Aorta (tissue), 5 donors: ENCODE results near the gene CLSTN1. TPM values are rescaled to one million over a fixed set of nuclear protein-coding genes. Genes with fewer than 3 reads are reported as not detected.
"Not testable (repeated sequence)": the region's sequence is repeated elsewhere in the genome, so short reads cannot be mapped to it uniquely, and the experiment has no call there.

Source experiments
- ATAC-seq: fragments of 200-7000 bp; cut with Tn5 transposase; one replicate; pipeline ENCODE4 v1.9.1; 2022; ENCODE audit warnings: moderate library complexity; ENCODE audit not compliant: low FRiP score
- DNase-seq, 2 donors: peaks; one replicate each; pipeline ENCODE4 v3.0.0-alpha.2; 2020
- H3K27ac ChIP-seq, 2 donors: one replicate each; pipeline ENCODE4 v1.5.1; 2013; ENCODE audit warnings: low read length in 2 of 2, mild to moderate bottlenecking in 2 of 2, moderate library complexity in 2 of 2, control low read depth in 1 of 2, inconsistent platforms in 1 of 2, low read depth in 1 of 2
- H3K27me3 ChIP-seq, 2 donors: one replicate each; pipeline ENCODE4 v1.6.1; 2013; ENCODE audit warnings: control low read depth in 1 of 2, low read length in 1 of 2, mild to moderate bottlenecking in 1 of 2, moderate library complexity in 1 of 2; ENCODE audit not compliant: insufficient read depth in 2 of 2, control insufficient read depth in 1 of 2
- H3K36me3 ChIP-seq, 2 donors: one replicate each; pipeline ENCODE4 v1.6.1; 2013; ENCODE audit warnings: control low read depth in 1 of 2, low read length in 1 of 2, mild to moderate bottlenecking in 1 of 2; ENCODE audit not compliant: insufficient read depth in 2 of 2, control insufficient read depth in 1 of 2
- H3K4me1 ChIP-seq, 2 donors: one replicate each; pipeline ENCODE4 v1.6.1; 2013; ENCODE audit warnings: low read length in 2 of 2, control low read depth in 1 of 2, mild to moderate bottlenecking in 1 of 2, moderate library complexity in 1 of 2; ENCODE audit not compliant: insufficient read depth in 2 of 2, control insufficient read depth in 1 of 2
- H3K4me3 ChIP-seq, 2 donors: one replicate each; pipeline ENCODE4 v1.5.1; 2013; ENCODE audit warnings: low read length in 2 of 2, control low read depth in 1 of 2, mild to moderate bottlenecking in 1 of 2
- H3K9me3 ChIP-seq: one replicate; pipeline ENCODE4 v1.6.1; 2013; ENCODE audit warnings: mild to moderate bottlenecking, low read length; ENCODE audit not compliant: control insufficient read depth
- WGBS, 2 donors: extraction: QIAGEN DNeasy Blood & Tissue Kit; methylation state at CpG; one replicate each; pipeline ENCODE4 v1.1.7; 2013; 5-methylcytosine and 5-hydroxymethylcytosine counted together
- intact Hi-C, 2 donors: fragments of 100-400 bp; cut with DNase I; formaldehyde crosslinking; loops; one replicate each; pipeline versions ENCODE4 v1.14.2 to v1.15.0; 2022
- polyA plus RNA-seq, 2 donors: library from polyadenylated mRNA; stranded (reverse); fragments of 200-250 nt; gene quantifications; one replicate each; pipeline ENCODE4 v1.2.3, GENCODE V29; 2013
- total RNA-seq, 2 donors: library from RNA; stranded (reverse); fragmentation: NEBNext Ultra II Directional; extraction: Animal tissue kit (Norgen Biotek cat#: 25700); gene quantifications; one replicate each; pipeline ENCODE4 v1.2.1, GENCODE V29; 2021
- donor health status: healthy with polysubstance abuse.
- donor health status: Bipolar disorder and iron deficiency.
- donor health status: DM: no; HTN: no; CAD: no.
- donor health status: DM: no; HTN: no; CAD: no.
- donor health status: DM: yes; HTN: yes; CAD: no.

CLSTN1 gene
- total and polyA plus RNA-seq, 4 donors = 17.0 to 113 (median 74.3) TPM

DNA sequence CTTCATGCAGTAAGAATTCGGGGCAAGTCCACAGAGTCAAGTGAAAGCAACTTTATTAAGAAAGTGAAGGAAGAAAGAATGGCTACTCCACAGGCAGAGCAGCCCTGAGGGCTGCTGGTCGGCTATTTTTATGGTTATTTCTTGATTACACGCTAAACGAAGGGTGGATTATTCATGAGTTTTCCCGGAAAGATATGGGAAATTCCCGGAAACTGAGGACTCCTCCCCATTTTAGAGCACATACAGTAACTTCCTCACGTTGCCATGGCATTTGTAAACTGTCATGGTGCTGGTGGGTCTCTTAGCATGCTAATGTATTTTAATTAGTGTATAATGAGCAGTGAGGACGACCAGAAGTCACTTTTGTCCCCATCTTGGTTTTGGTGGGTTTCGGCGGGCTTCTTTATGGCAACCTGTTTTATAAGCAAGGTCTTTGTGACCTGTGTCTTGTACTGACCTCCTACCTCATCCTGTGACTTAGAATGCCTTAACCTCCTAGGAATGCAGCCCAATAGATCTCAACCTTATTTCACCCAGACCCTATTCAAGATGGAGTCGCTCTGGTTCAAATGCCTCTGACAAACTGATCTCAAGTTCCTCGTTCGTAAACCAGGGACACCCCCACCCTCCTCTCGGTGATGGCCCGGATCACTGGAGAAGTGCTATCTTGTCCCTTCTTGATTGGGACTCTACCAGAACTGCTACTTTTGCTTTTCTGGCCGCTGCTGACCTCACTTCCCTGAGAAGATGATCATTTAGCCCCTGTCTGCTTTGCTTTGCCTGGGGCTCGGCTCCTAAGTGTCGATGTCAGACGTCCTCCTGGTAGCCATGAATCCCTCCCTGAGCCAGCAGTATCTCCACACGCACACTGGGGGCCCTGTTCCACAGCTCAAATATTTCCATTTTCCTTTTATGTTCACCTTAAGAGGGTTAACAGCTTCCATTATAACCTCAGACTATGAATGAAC is 48.8 kb downstream of the CLSTN1 start:
- WGBS, 2 donors = 90 to 91% methylated on average over 20 of the region's 20 CpGs
- peak in 1 of 2 donors; percentile 32 for DNase-seq
- Histone ChIP-seq H3K27me3 (no peaks in the 10 kb centered on the region), H3K36me3 (peaks cover 1 to 5% of the 10 kb centered on the region in 2 donors), H3K4me1 (no peaks in the 10 kb centered on the region), H3K9me3 (no peaks in the 10 kb centered on the region), H3K4me3 (no peak overlapping the region), H3K27ac (no peak overlapping the region)
- intact Hi-C loops = no loop called here
- ATAC-seq = no peak

DNA sequence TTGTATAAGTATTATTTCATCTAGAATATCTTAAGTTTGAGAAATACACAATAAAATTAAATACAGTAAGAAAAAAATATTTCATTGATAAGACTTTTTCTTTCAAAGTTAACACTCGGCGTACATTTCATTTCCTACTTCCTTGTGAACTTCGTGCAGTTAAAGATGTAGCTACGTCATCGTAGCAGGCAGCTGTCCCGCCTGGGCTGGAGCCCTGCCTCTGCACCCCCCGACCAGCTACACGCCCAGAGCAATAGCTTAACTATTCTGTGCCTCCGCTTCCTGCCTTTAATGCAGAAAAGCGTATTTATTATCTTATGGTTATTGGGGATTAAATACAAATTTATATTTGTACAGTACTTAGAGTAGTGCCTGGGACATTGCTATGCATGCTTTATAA is 53.5 kb downstream of the CLSTN1 start:
- peak; percentile 16 to 33 for DNase-seq
- peaks cover 1 to 5% of the 10 kb centered on the region in 2 donors for H3K36me3 ChIP-seq
- intact Hi-C loops = no loop called here
- 73 to 82% methylated on average over 10 of the region's 10 CpGs for WGBS, 2 donors
- ATAC-seq = no peak
- no peak overlapping the region for H3K27ac ChIP-seq
- no peaks in the 10 kb centered on the region for H3K4me1 ChIP-seq
- no peak overlapping the region for H3K4me3 ChIP-seq
- no peaks in the 10 kb centered on the region for H3K27me3 ChIP-seq
- no peaks in the 10 kb centered on the region for H3K9me3 ChIP-seq

DNA sequence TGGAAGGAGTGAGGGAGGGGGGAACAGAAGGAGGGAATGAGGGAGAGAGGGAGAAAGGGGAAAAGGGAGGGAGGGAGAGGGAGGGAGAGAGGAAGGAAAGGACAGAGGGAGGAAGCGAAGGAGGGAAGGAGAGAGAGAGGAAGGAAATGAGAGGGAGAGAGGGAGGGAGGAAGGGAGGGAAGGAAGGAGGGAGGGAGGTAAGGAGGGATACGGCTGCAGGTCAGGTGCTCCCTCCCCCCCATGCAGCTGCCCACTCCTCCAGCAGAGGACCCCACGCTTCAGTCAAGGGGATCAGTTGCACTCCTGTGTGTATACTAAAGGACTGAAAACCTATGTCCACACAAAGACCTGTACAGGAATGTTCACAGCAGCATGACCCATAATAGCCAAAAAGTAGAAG is 54.8 kb downstream of the CLSTN1 start:
- Histone ChIP-seq H3K27ac (no peak overlapping the region), H3K27me3 (no peaks in the 10 kb centered on the region), H3K4me3 (no peak overlapping the region), H3K4me1 (no peaks in the 10 kb centered on the region), H3K9me3 (no peaks in the 10 kb centered on the region), H3K36me3 (peaks cover 1 to 5% of the 10 kb centered on the region in 2 donors)
- 83 to 96% methylated on average over 3 of the region's 3 CpGs for WGBS, 2 donors
- intact Hi-C loops = no loop called here
- ATAC-seq (no peak), DNase-seq (peak in 1 of 2 donors; percentile 1)

DNA sequence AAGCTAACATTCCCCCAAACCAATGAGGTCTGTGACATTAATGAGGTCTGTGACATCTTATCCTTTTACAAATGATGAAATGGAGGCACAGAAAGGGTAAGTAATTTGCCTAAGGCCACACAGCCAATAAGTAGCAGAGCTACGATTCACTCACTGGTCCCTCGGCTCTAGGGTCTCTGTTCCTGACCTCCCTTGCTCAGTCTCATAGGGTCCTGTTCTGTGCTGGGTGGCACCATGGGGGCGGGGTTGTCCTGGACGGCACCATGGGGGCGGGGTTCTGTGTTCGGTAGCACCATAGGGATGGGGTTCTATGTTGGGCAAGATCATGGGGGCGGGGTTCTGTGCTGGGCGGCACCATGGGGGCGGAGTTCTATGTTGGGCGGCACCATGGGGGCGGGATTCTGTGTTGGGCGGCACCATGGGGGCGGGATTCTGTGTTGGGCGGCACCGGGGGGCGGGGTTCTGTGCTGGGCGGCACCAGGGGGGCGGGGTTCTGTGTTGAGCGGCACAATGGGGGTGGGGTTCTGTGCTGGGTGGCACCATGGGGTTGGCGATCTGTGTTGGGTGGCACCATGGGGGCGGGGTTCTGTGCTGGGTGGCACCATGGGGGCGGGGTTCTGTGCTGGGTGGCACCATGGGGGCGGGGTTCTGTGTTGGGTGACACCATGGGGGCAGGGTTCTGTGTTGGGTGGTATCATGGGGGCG is 55.6 kb downstream of the CLSTN1 start:
- peak; percentile 32 to 37 for DNase-seq
- Histone ChIP-seq H3K4me1 (no peaks in the 10 kb centered on the region), H3K27ac (no peak overlapping the region), H3K36me3 (peaks cover 1 to 5% of the 10 kb centered on the region in 2 donors), H3K4me3 (no peak overlapping the region), H3K9me3 (no peaks in the 10 kb centered on the region), H3K27me3 (no peaks in the 10 kb centered on the region)
- WGBS, 2 donors = 94 to 95% methylated on average over 21 to 24 of the region's 24 CpGs
- ATAC-seq = no peak
- intact Hi-C loops = no loop called here

DNA sequence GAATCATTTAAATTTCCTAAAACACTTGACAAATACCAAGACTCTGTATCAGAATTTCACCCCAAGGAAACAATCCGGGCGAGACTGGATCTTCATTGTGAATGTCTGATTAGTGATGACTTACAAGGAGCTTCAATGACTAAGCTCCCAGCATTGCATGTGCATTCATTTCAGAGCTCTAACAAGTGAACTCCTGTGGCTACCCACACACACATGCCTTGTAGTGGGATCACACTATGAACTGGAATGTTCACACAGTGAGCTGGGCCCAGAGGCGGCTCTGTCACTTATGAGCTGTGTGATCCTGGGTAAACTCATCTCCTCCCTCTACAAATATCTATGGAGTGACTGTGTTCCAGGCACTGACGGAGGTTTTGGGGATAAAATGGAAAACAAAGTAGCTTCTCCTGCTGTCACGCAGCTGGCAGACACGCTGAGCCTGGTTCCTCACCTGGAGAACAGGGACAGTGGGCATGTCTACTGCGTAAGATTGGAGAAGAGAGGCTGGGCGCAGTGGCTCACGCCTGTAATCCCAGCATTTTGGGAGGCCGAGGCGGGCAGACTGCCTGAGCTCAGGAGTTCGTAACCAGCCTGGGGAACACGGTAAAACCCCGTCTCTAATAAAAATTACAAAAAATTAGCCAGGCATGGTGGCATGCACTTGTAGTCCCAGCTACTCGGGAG is 56.9 kb downstream of the CLSTN1 start:
- intact Hi-C loops = no loop called here
- no peak for ATAC-seq
- DNase-seq = peak; percentile 37 to 50
- H3K4me3 ChIP-seq = no peak overlapping the region
- H3K9me3 ChIP-seq = no peaks in the 10 kb centered on the region
- no peaks in the 10 kb centered on the region for H3K27me3 ChIP-seq
- 93 to 94% methylated on average over 15 of the region's 15 CpGs for WGBS, 2 donors
- H3K4me1 ChIP-seq = no peaks in the 10 kb centered on the region
- H3K36me3 ChIP-seq = no peaks in the 10 kb centered on the region
- no peak overlapping the region for H3K27ac ChIP-seq

DNA sequence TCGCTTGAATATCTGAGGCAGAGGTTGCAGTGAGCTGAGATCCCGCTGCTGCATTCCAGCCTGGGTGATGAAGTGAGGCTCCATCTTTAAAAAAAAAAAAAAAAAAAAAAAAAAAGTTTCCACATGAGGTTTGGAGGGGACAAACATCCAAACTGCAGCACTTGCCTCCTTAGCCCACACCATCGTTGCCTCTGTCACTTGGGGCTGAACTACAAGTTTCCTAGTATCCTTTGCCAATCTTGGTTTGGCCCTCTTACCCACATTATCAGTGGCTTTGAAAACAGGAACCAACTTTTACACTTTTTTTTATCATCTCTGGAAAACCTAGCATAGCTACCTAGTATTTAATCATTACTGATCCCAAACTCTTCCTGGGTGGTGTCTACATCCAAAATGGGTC is 59.2 kb downstream of the CLSTN1 start:
- WGBS, 2 donors = 66% methylated on average over 3 of the region's 3 CpGs
- no peaks in the 10 kb centered on the region for H3K9me3 ChIP-seq
- no peaks in the 10 kb centered on the region for H3K36me3 ChIP-seq
- no peak overlapping the region for H3K4me3 ChIP-seq
- H3K27ac ChIP-seq = no peak overlapping the region
- DNase-seq (peak in 1 of 2 donors; percentile 13), ATAC-seq (no peak)
- H3K4me1 ChIP-seq = no peaks in the 10 kb centered on the region
- H3K27me3 ChIP-seq = no peaks in the 10 kb centered on the region
- intact Hi-C loops = no loop called here

DNA sequence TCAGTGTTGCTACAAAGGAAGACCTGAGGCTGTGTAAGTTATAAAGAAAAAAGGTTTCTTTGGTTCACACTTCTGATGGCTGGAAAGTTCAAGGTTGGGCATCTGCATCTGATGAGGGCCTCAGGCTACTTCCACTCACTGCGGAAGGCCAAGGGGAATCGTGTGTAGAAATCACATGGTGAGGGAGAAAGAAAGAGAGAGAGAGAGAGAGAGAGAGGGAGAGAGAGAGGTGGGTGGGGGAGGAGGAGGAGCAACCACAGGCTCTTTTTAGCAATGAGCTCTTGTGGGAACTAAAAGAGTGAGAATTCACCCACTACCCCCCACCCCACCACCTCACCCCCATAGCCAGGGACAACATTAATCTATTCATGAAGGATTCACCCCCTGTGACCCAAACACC is 59.9 kb downstream of the CLSTN1 start:
- H3K9me3 ChIP-seq = no peaks in the 10 kb centered on the region
- no peak overlapping the region for H3K27ac ChIP-seq
- ATAC-seq (no peak), DNase-seq (peak in 1 of 2 donors; percentile 2)
- intact Hi-C loops = no loop called here
- H3K4me1 ChIP-seq = no peaks in the 10 kb centered on the region
- no peaks in the 10 kb centered on the region for H3K36me3 ChIP-seq
- H3K27me3 ChIP-seq = no peaks in the 10 kb centered on the region
- WGBS, 2 donors = 80 to 85% methylated on average over 2 of the region's 2 CpGs
- H3K4me3 ChIP-seq = no peak overlapping the region

DNA sequence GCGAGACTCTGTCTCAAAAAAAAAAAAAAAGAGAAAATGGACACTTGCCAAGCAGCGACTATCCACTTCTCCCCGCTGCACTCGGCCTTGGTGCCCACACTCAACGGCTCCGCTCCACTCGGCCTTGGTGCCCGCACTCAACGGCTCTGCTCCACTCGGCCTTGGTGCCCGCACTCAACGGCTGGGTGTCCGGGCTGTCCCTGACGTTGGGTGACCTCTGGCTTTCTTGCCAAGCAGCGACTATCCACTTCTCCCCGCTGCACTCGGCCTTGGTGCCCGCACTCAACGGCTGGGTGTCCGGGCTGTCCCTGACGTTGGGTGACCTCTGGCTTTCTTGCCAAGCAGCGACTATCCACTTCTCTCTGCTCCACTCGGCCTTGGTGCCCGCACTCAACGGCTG is 61.3 kb downstream of the CLSTN1 start:
- H3K4me1 ChIP-seq, H3K9me3 ChIP-seq, ATAC-seq, H3K4me3 ChIP-seq, intact Hi-C loops, H3K27ac ChIP-seq, H3K36me3 ChIP-seq, H3K27me3 ChIP-seq: not testable (repeated sequence)
- 96 to 97% methylated on average over 25 of the region's 25 CpGs for WGBS, 2 donors
- peak in 1 of 2 donors; percentile 40 for DNase-seq
